GM23338 (cell line): ENCODE measurements around the gene ATP8A2. TPM values are rescaled to one million over a fixed set of nuclear protein-coding genes. Genes with fewer than 3 reads are reported as not detected.
A peak's percentile ranks its signal among the peaks of the same experiment; 100 is the strongest.

Experiments
- ATAC-seq: fragments of 200-7000 bp; cut with Tn5 transposase; 3 replicates; pipeline ENCODE4 v1.9.1; 2020
- DNase-seq: peaks from one replicate; pipeline ENCODE4 v3.0.0-alpha.2; 2015; ENCODE audit warnings: low spot score
- H2AFZ ChIP-seq: fragments of 200-600 bp; sonication (generic); 2 replicates; pipeline ENCODE4 v1.8.0; 2016; ENCODE audit warnings: antibody characterized with exemption, mild to moderate bottlenecking, moderate library complexity
- H3F3A ChIP-seq: fragments of 200-600 bp; sonication (generic); replicated peaks from 2 replicates; pipeline ENCODE4 v1.8.0; 2017; ENCODE audit warnings: antibody characterized with exemption, mixed run types, low read depth
- H3K27ac ChIP-seq: fragments of 200-600 bp; sonication (generic); 2 replicates; pipeline ENCODE4 v1.6.1; 2016; ENCODE audit warnings: low read depth
- H3K27me3 ChIP-seq: fragments of 200-600 bp; sonication (generic); 2 replicates; pipeline ENCODE4 v1.8.0; 2016; ENCODE audit warnings: mild to moderate bottlenecking, mixed run types, moderate library complexity; ENCODE audit not compliant: insufficient read depth
- H3K36me3 ChIP-seq: fragments of 200-600 bp; sonication (generic); 2 replicates; pipeline ENCODE4 v1.8.0; 2016; ENCODE audit warnings: mild to moderate bottlenecking; ENCODE audit not compliant: insufficient read depth
- H3K4me1 ChIP-seq: fragments of 200-600 bp; sonication (generic); 2 replicates; pipeline ENCODE4 v1.8.0; 2016; ENCODE audit warnings: mild to moderate bottlenecking, moderate library complexity; ENCODE audit not compliant: insufficient read depth
- H3K4me2 ChIP-seq: fragments of 200-600 bp; sonication (generic); 2 replicates; pipeline ENCODE4 v1.7.1; 2017; ENCODE audit warnings: mixed run types
- H3K4me3 ChIP-seq: fragments of 200-600 bp; sonication (generic); 2 replicates; pipeline ENCODE4 v1.6.1; 2016; ENCODE audit warnings: mixed run types
- H3K79me2 ChIP-seq: fragments of 200-600 bp; sonication (generic); replicated peaks from 2 replicates; pipeline ENCODE4 v1.8.0; 2017; ENCODE audit warnings: mild to moderate bottlenecking; ENCODE audit not compliant: insufficient read depth
- H3K9me2 ChIP-seq: fragments of 200-600 bp; sonication (generic); 2 replicates; pipeline ENCODE4 v1.8.0; 2017; ENCODE audit not compliant: insufficient read depth
- H4K20me1 ChIP-seq: fragments of 200-600 bp; sonication (generic); replicated peaks from 2 replicates; pipeline ENCODE4 v1.8.0; 2017; ENCODE audit warnings: mild to moderate bottlenecking; ENCODE audit not compliant: insufficient read depth
- H3K27ac Mint-ChIP-seq: 2 replicates; pipeline ENCODE4 v1.8.0; 2020; ENCODE audit warnings: inconsistent platforms, mild to moderate bottlenecking, moderate library complexity, mixed read lengths
- H3K27me3 Mint-ChIP-seq: 3 replicates; pipeline ENCODE4 v1.8.0; 2022; ENCODE audit warnings: low read depth, mild to moderate bottlenecking, moderate library complexity, mixed read lengths, inconsistent platforms; ENCODE audit not compliant: insufficient read depth, poor library complexity
- H3K36me3 Mint-ChIP-seq: 3 replicates; pipeline ENCODE4 v1.8.0; 2021; ENCODE audit warnings: low read depth, mild to moderate bottlenecking, inconsistent platforms, moderate library complexity, mixed read lengths
- H3K4me1 Mint-ChIP-seq: 3 replicates; pipeline ENCODE4 v1.8.0; 2020; ENCODE audit warnings: mild to moderate bottlenecking, inconsistent platforms, mixed read lengths
- H3K4me3 Mint-ChIP-seq: 3 replicates; pipeline ENCODE4 v1.8.0; 2021; ENCODE audit warnings: moderate library complexity, mild to moderate bottlenecking, inconsistent platforms, mixed read lengths
- H3K9me3 Mint-ChIP-seq: 3 replicates; pipeline ENCODE4 v1.8.0; 2020; ENCODE audit warnings: moderate library complexity, mild to moderate bottlenecking, inconsistent platforms, mixed read lengths
- CREB1 ChIP-seq: fragments of 250-450 bp; sonication (Bioruptor Pico); IDR thresholded peaks from 2 replicates; pipeline ENCODE4 v1.5.0; 2020; ENCODE audit warnings: low read depth, mild to moderate bottlenecking, moderate library complexity
- EZH2 ChIP-seq: fragments of 200-600 bp; sonication (generic); IDR thresholded peaks from one replicate; pipeline ENCODE4 v1.8.0; 2017; ENCODE audit warnings: antibody characterized with exemption, mild to moderate bottlenecking, low read depth; ENCODE audit not compliant: unreplicated experiment
- EZH2phosphoT487 ChIP-seq: fragments of 200-600 bp; sonication (generic); IDR thresholded peaks from one replicate; pipeline ENCODE4 v1.8.1; 2018; ENCODE audit warnings: antibody characterized with exemption; ENCODE audit not compliant: unreplicated experiment
- JUNB ChIP-seq: IDR thresholded peaks from one replicate; pipeline ENCODE4 v1.6.1; 2016; ENCODE audit warnings: antibody characterized with exemption; ENCODE audit not compliant: unreplicated experiment
- NANOG ChIP-seq: IDR thresholded peaks from 2 replicates; pipeline ENCODE4 v1.6.1; 2016; ENCODE audit warnings: antibody characterized with exemption, borderline replicate concordance
- POLR2AphosphoS5 ChIP-seq: IDR thresholded peaks from 2 replicates; pipeline ENCODE4 v1.6.1; 2016; ENCODE audit warnings: antibody characterized with exemption, low read depth
- STAT1 ChIP-seq: IDR thresholded peaks from one replicate; pipeline ENCODE4 v1.6.1; 2016; ENCODE audit warnings: antibody characterized with exemption; ENCODE audit not compliant: unreplicated experiment
- ZNF114 ChIP-seq: fragments of 250-450 bp; sonication (Bioruptor Pico); IDR thresholded peaks from 2 replicates; pipeline ENCODE4 v1.5.0; 2020; ENCODE audit warnings: mild to moderate bottlenecking, moderate library complexity
- ZNF462 ChIP-seq: fragments of 250-450 bp; sonication (Bioruptor Pico); IDR thresholded peaks from 2 replicates; pipeline ENCODE4 v1.5.0; 2020; ENCODE audit warnings: mild to moderate bottlenecking, moderate library complexity
- polyA plus RNA-seq: library from polyadenylated mRNA; unstranded; fragments of >200 nt; fragmentation: Nextera tagmentation; extraction: Ambion mirVana; gene quantifications from 2 replicates; pipeline ENCODE4 v1.2.1, GENCODE V29; 2016
- total RNA-seq: library from RNA; depleted of rRNA; stranded (reverse); fragments of >200 nt; shearing (Covaris generic); gene quantifications from 2 replicates; pipeline ENCODE4 v1.2.3, GENCODE V29; 2014
- TF ChIP-seq, protein P1 (sequence below): IDR thresholded peaks from 2 replicates; pipeline ENCODE4 v1.6.1; 2016; ENCODE audit warnings: antibody characterized with exemption
- TF ChIP-seq, protein P2 (sequence below), 2 experiments: fragments of 200-600 bp in 1 of 2; sonication (generic) in 1 of 2; conservative IDR thresholded peaks; 2 replicates each; pipeline versions ENCODE4 v1.5.1 to v1.6.1; 2016 to 2017; ENCODE audit warnings: antibody characterized with exemption in 2 of 2, low read depth in 2 of 2, mild to moderate bottlenecking in 2 of 2, moderate library complexity in 1 of 2

The ATP8A2 gene
- total and polyA plus RNA-seq, 2 experiments from 2014 or later, result 5.7 to 8.8 TPM

GRCh38 chr13:25649001-25649633 is 277.3 kb downstream of the ATP8A2 start:
- no peak for DNase-seq
- peaks cover 10% of the 10 kb centered on the region; the same call in 1 of the 2 replicates for H3K9me2 ChIP-seq
- peaks cover 2% of the 10 kb centered on the region for H3K27me3 Mint-ChIP-seq
- H3K4me1 ChIP-seq, result peaks cover 8% of the 10 kb centered on the region; the same call in 1 of the 2 replicates
- H3F3A ChIP-seq, result no peaks in the 10 kb centered on the region
- H3K4me1 Mint-ChIP-seq, result peaks cover 10% of the 10 kb centered on the region
- no peak overlapping the region for H3K4me3 ChIP-seq
- no peak overlapping the region for H3K27ac Mint-ChIP-seq
- no peak overlapping the region for H3K27ac ChIP-seq
- H3K4me2 ChIP-seq, result no peak overlapping the region
- H3K79me2 ChIP-seq, result no peaks in the 10 kb centered on the region
- H3K9me3 Mint-ChIP-seq, result peaks cover 6% of the 10 kb centered on the region; the same call in 1 of the 3 replicates
- H3K4me3 Mint-ChIP-seq, result no peak overlapping the region
- 0 out of 3 replicates have a peak, but pooled peaks cover 2% of the 10 kb centered on the region for H3K36me3 Mint-ChIP-seq
- H2AFZ ChIP-seq, result no peak overlapping the region
- no peaks in the 10 kb centered on the region for H3K27me3 ChIP-seq
- H4K20me1 ChIP-seq, result no peaks in the 10 kb centered on the region
- no peaks in the 10 kb centered on the region for H3K36me3 ChIP-seq
- no peak for ATAC-seq
- TF ChIP-seq ZNF462 (no peak), ZNF114 (CRISPR knock-in tag) (no peak), NANOG (no peak)

GRCh38 chr13:25652764-25653163 is 281.0 kb downstream of the ATP8A2 start:
- no peaks in the 10 kb centered on the region for H3K27me3 ChIP-seq
- DNase-seq (peak; percentile 71), ATAC-seq (peak; percentile 74)
- H3F3A ChIP-seq, result no peaks in the 10 kb centered on the region
- H3K79me2 ChIP-seq, result no peaks in the 10 kb centered on the region
- no peak overlapping the region for H3K4me3 ChIP-seq
- Mint-ChIP-seq H3K9me3 (0 out of 3 replicates have a peak, but pooled peaks cover 2% of the 10 kb centered on the region), H3K27ac (peak overlapping the region; percentile 77), H3K4me3 (no peak overlapping the region), H3K4me1 (peaks cover 10% of the 10 kb centered on the region), H3K27me3 (no peaks in the 10 kb centered on the region), H3K36me3 (no peaks in the 10 kb centered on the region)
- H4K20me1 ChIP-seq, result no peaks in the 10 kb centered on the region
- H3K27ac ChIP-seq, result no peak overlapping the region
- no peak overlapping the region for H2AFZ ChIP-seq
- peaks cover 8% of the 10 kb centered on the region; the same call in 1 of the 2 replicates for H3K4me1 ChIP-seq
- H3K4me2 ChIP-seq, result 0 out of 2 replicates have a peak overlapping the region, but pooled peaks have one; percentile 2
- peaks cover 10% of the 10 kb centered on the region; the same call in 1 of the 2 replicates for H3K9me2 ChIP-seq
- H3K36me3 ChIP-seq, result no peaks in the 10 kb centered on the region
- TF ChIP-seq CREB1 (CRISPR knock-in tag), result no peak
- TF ChIP-seq, protein P1, sequence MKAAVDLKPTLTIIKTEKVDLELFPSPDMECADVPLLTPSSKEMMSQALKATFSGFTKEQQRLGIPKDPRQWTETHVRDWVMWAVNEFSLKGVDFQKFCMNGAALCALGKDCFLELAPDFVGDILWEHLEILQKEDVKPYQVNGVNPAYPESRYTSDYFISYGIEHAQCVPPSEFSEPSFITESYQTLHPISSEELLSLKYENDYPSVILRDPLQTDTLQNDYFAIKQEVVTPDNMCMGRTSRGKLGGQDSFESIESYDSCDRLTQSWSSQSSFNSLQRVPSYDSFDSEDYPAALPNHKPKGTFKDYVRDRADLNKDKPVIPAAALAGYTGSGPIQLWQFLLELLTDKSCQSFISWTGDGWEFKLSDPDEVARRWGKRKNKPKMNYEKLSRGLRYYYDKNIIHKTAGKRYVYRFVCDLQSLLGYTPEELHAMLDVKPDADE, result no peak
- no peak for TF ChIP-seq ZNF114 (CRISPR knock-in tag)
- no peak for TF ChIP-seq JUNB
- TF ChIP-seq EZH2phosphoT487, result no peak
- no peak for TF ChIP-seq STAT1
- no peak for TF ChIP-seq NANOG
- TF ChIP-seq, protein P2, sequence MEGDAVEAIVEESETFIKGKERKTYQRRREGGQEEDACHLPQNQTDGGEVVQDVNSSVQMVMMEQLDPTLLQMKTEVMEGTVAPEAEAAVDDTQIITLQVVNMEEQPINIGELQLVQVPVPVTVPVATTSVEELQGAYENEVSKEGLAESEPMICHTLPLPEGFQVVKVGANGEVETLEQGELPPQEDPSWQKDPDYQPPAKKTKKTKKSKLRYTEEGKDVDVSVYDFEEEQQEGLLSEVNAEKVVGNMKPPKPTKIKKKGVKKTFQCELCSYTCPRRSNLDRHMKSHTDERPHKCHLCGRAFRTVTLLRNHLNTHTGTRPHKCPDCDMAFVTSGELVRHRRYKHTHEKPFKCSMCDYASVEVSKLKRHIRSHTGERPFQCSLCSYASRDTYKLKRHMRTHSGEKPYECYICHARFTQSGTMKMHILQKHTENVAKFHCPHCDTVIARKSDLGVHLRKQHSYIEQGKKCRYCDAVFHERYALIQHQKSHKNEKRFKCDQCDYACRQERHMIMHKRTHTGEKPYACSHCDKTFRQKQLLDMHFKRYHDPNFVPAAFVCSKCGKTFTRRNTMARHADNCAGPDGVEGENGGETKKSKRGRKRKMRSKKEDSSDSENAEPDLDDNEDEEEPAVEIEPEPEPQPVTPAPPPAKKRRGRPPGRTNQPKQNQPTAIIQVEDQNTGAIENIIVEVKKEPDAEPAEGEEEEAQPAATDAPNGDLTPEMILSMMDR (conservative IDR thresholded peaks at IDR 0.05; ENCODE audit: low read depth in 2 of 2), result no peak
- TF ChIP-seq POLR2AphosphoS5, result no peak
- TF ChIP-seq EZH2, result no peak
